Neural progenitor cell (in vitro differentiated cells): Measurements from ENCODE around the gene GIT2. TPM values are rescaled to one million over a fixed set of nuclear protein-coding genes. Genes with fewer than 3 reads are reported as not detected.

ENCODE experiments used
- DNase-seq: peaks from one replicate; pipeline ENCODE4 v3.0.0-alpha.2; 2016; ENCODE audit warnings: low spot score
- H2AFZ ChIP-seq: fragments of 200-600 bp; sonication (generic); replicated peaks from 2 replicates; pipeline ENCODE4 v1.6.1; 2016; ENCODE audit warnings: antibody characterized with exemption
- H3F3A ChIP-seq: fragments of 200-600 bp; sonication (generic); 2 replicates; pipeline ENCODE4 v1.6.1; 2016; ENCODE audit warnings: antibody characterized with exemption, low read depth
- H3K27ac ChIP-seq: fragments of 200-600 bp; sonication (generic); 2 replicates; pipeline ENCODE4 v1.5.1; 2016; ENCODE audit warnings: mild to moderate bottlenecking
- H3K27me3 ChIP-seq: fragments of 200-600 bp; sonication (generic); 2 replicates; pipeline ENCODE4 v1.6.1; 2016; ENCODE audit warnings: mild to moderate bottlenecking, moderate library complexity
- H3K36me3 ChIP-seq: fragments of 200-600 bp; sonication (generic); 2 replicates; pipeline ENCODE4 v1.5.1; 2016
- H3K4me1 ChIP-seq: fragments of 200-600 bp; sonication (generic); 2 replicates; pipeline ENCODE4 v1.6.1; 2016; ENCODE audit warnings: mixed run types
- H3K4me2 ChIP-seq: fragments of 200-600 bp; sonication (generic); 2 replicates; pipeline ENCODE4 v1.6.1; 2016
- H3K4me3 ChIP-seq: fragments of 200-600 bp; sonication (generic); 2 replicates; pipeline ENCODE4 v1.5.1; 2016
- H3K79me2 ChIP-seq: fragments of 200-600 bp; sonication (generic); 2 replicates; pipeline ENCODE4 v1.6.1; 2016; ENCODE audit warnings: low read depth
- H3K9ac ChIP-seq: fragments of 200-600 bp; sonication (generic); 2 replicates; pipeline ENCODE4 v1.6.1; 2016
- H3K9me3 ChIP-seq: fragments of 200-600 bp; sonication (generic); 2 replicates; pipeline ENCODE4 v1.5.1; 2016; ENCODE audit warnings: low read depth
- H4K20me1 ChIP-seq: fragments of 200-600 bp; sonication (generic); 2 replicates; pipeline ENCODE4 v1.6.1; 2016; ENCODE audit warnings: low read depth
- H3K27ac Mint-ChIP-seq: 3 replicates; pipeline ENCODE4 v1.8.0; 2021; ENCODE audit warnings: mixed read lengths
- H3K27me3 Mint-ChIP-seq: 2 replicates; pipeline ENCODE4 v1.8.0; 2022; ENCODE audit warnings: low read depth, mild to moderate bottlenecking, inconsistent platforms, moderate library complexity, mixed read lengths; ENCODE audit not compliant: insufficient read depth
- H3K36me3 Mint-ChIP-seq: 3 replicates; pipeline ENCODE4 v1.8.0; 2021; ENCODE audit warnings: mixed read lengths
- H3K4me1 Mint-ChIP-seq: 3 replicates; pipeline ENCODE4 v1.8.0; 2021; ENCODE audit warnings: mixed read lengths
- H3K4me3 Mint-ChIP-seq: 3 replicates; pipeline ENCODE4 v1.8.0; 2021; ENCODE audit warnings: mild to moderate bottlenecking, moderate library complexity, mixed read lengths
- H3K9me3 Mint-ChIP-seq: 3 replicates; pipeline ENCODE4 v1.8.0; 2020; ENCODE audit warnings: mixed read lengths
- CTCF ChIP-seq: fragments of 200-600 bp; sonication (generic); IDR thresholded peaks from 2 replicates; pipeline ENCODE4 v1.5.1; 2017; ENCODE audit warnings: antibody characterized with exemption, mild to moderate bottlenecking
- EZH2 ChIP-seq: fragments of 200-600 bp; sonication (generic); IDR thresholded peaks from 2 replicates; pipeline ENCODE4 v1.6.1; 2017; ENCODE audit warnings: antibody characterized with exemption, mild to moderate bottlenecking, moderate library complexity
- EZH2phosphoT487 ChIP-seq: fragments of 200-600 bp; sonication (generic); IDR thresholded peaks from 2 replicates; pipeline ENCODE4 v1.6.1; 2017; ENCODE audit warnings: antibody characterized with exemption
- total RNA-seq: library from RNA; depleted of rRNA; stranded (reverse); fragments of >200 nt; gene quantifications from 2 replicates; pipeline ENCODE4 v1.2.3, GENCODE V29; 2015; ENCODE audit warnings: low replicate concordance

Gene GIT2
- total RNA-seq, 1 donor from 2014 or later, result 28.5 TPM

- no peak for TF ChIP-seq EZH2phosphoT487
- no peaks in the 10 kb centered on the region for H3K27me3 Mint-ChIP-seq
These were observed 42.5 kb upstream of the GIT2 start for GRCh38 chr12:110038741-110039084.

GRCh38 chr12:110037315-110037714 lies 41.1 kb upstream of the GIT2 start:
- no peaks in the 10 kb centered on the region for H3K27me3 Mint-ChIP-seq
- no peak overlapping the region for H3K9ac ChIP-seq
- TF ChIP-seq CTCF (no peak), EZH2phosphoT487 (no peak), EZH2 (no peak)
- peaks cover 22% of the 10 kb centered on the region for H3K36me3 Mint-ChIP-seq
- H3K4me1 ChIP-seq, result peaks cover 6% of the 10 kb centered on the region
- H3K4me1 Mint-ChIP-seq, result peaks cover 8% of the 10 kb centered on the region
- H3K27me3 ChIP-seq, result no peaks in the 10 kb centered on the region
- H3K9me3 Mint-ChIP-seq, result no peaks in the 10 kb centered on the region
- H4K20me1 ChIP-seq, result peaks cover 6% of the 10 kb centered on the region
- H3K27ac ChIP-seq, result no peak overlapping the region
- H3F3A ChIP-seq, result no peaks in the 10 kb centered on the region
- DNase-seq, result no peak
- peaks cover 3% of the 10 kb centered on the region for H3K79me2 ChIP-seq
- H2AFZ ChIP-seq, result no peak overlapping the region
- H3K4me3 Mint-ChIP-seq, result no peak overlapping the region
- H3K36me3 ChIP-seq, result no peaks in the 10 kb centered on the region
- no peak overlapping the region for H3K4me2 ChIP-seq
- no peak overlapping the region for H3K4me3 ChIP-seq
- no peak overlapping the region for H3K27ac Mint-ChIP-seq
- no peaks in the 10 kb centered on the region for H3K9me3 ChIP-seq

More at GRCh38 chr12:110038741-110039084, 42.5 kb upstream of the GIT2 start:
- H3K27ac ChIP-seq, result no peak overlapping the region
- peaks cover 6% of the 10 kb centered on the region for H4K20me1 ChIP-seq
- no peaks in the 10 kb centered on the region for H3K9me3 ChIP-seq
- peaks cover 6% of the 10 kb centered on the region for H3K4me1 ChIP-seq
- peaks cover 20% of the 10 kb centered on the region for H3K36me3 Mint-ChIP-seq
- no peaks in the 10 kb centered on the region for H3K27me3 ChIP-seq
- H3K36me3 ChIP-seq, result no peaks in the 10 kb centered on the region
- H3K9ac ChIP-seq, result no peak overlapping the region
- no peak overlapping the region for H2AFZ ChIP-seq
- H3K27ac Mint-ChIP-seq, result no peak overlapping the region
- H3K4me2 ChIP-seq, result no peak overlapping the region
- H3K79me2 ChIP-seq, result peaks cover 5% of the 10 kb centered on the region
- no peak overlapping the region for H3K4me3 Mint-ChIP-seq
- no peaks in the 10 kb centered on the region for H3K9me3 Mint-ChIP-seq
- H3K4me3 ChIP-seq, result no peak overlapping the region
- peaks cover 16% of the 10 kb centered on the region for H3K4me1 Mint-ChIP-seq
- DNase-seq, result no peak
- H3F3A ChIP-seq, result no peaks in the 10 kb centered on the region

GRCh38 chr12:110035534-110036104 lies 39.5 kb upstream of the GIT2 start:
- Histone ChIP-seq H4K20me1 (peaks cover 6% of the 10 kb centered on the region), H3K79me2 (no peaks in the 10 kb centered on the region), H2AFZ (no peak overlapping the region), H3K4me2 (no peak overlapping the region), H3K4me3 (no peak overlapping the region), H3K27ac (no peak overlapping the region), H3F3A (no peaks in the 10 kb centered on the region), H3K9ac (no peak overlapping the region), H3K4me1 (peaks cover 6% of the 10 kb centered on the region), H3K9me3 (no peaks in the 10 kb centered on the region), H3K27me3 (no peaks in the 10 kb centered on the region), H3K36me3 (no peaks in the 10 kb centered on the region)
- Mint-ChIP-seq H3K9me3 (no peaks in the 10 kb centered on the region), H3K4me1 (peaks cover 8% of the 10 kb centered on the region), H3K27ac (no peak overlapping the region), H3K4me3 (no peak overlapping the region), H3K36me3 (peaks cover 16% of the 10 kb centered on the region), H3K27me3 (no peaks in the 10 kb centered on the region)
- DNase-seq, result no peak
- TF ChIP-seq CTCF, result no peak
- no peak for TF ChIP-seq EZH2
- TF ChIP-seq EZH2phosphoT487, result no peak

- no peak overlapping the region for H3K4me3 Mint-ChIP-seq
- Histone ChIP-seq H3F3A (no peaks in the 10 kb centered on the region), H3K36me3 (no peaks in the 10 kb centered on the region), H3K27ac (no peak overlapping the region), H3K9ac (no peak overlapping the region), H3K4me1 (peaks cover 6% of the 10 kb centered on the region), H2AFZ (no peak overlapping the region), H3K9me3 (no peaks in the 10 kb centered on the region), H3K4me3 (no peak overlapping the region), H4K20me1 (peaks cover 6% of the 10 kb centered on the region), H3K27me3 (no peaks in the 10 kb centered on the region), H3K4me2 (no peak overlapping the region), H3K79me2 (no peaks in the 10 kb centered on the region)
- TF ChIP-seq EZH2phosphoT487, result no peak
- no peak for TF ChIP-seq CTCF
- no peak for TF ChIP-seq EZH2
- peaks cover 8% of the 10 kb centered on the region for H3K4me1 Mint-ChIP-seq
- H3K27me3 Mint-ChIP-seq, result no peaks in the 10 kb centered on the region
- H3K27ac Mint-ChIP-seq, result no peak overlapping the region
- DNase-seq, result no peak
- no peaks in the 10 kb centered on the region for H3K9me3 Mint-ChIP-seq
- H3K36me3 Mint-ChIP-seq, result peaks cover 23% of the 10 kb centered on the region
These were observed 37.7 kb upstream of the GIT2 start for GRCh38 chr12:110033888-110034287.
